Esophagus muscularis mucosa (tissue), 4 donors: ENCODE results near the gene CDHR4.

ENCODE experiments used
- CTCF ChIP-seq, 3 experiments: fragments of 200-600 bp in 2 of 3; fragments of 450-650 bp in 1 of 3; sonication (generic) in 2 of 3; IDR thresholded peaks; one replicate each; pipeline ENCODE4 v1.5.1; 2017 to 2019; ENCODE audit warnings: antibody characterized with exemption in 3 of 3, mild to moderate bottlenecking in 2 of 3, moderate library complexity in 1 of 3
- EP300 ChIP-seq: sonication (generic); formaldehyde crosslinking; IDR thresholded peaks from one replicate; pipeline ENCODE4 v1.6.1; 2017; ENCODE audit warnings: antibody characterized with exemption
- POLR2A ChIP-seq: fragments of 450-650 bp; IDR thresholded peaks from one replicate; pipeline ENCODE4 v1.6.1; 2017; ENCODE audit warnings: antibody characterized with exemption, moderate library complexity, mild to moderate bottlenecking, low read depth
- POLR2AphosphoS5 ChIP-seq, 2 donors: sonication (generic); formaldehyde crosslinking; IDR thresholded peaks; one replicate each; pipeline ENCODE4 v1.6.1; 2017; ENCODE audit warnings: antibody characterized with exemption in 2 of 2

GRCh38 chr3:49790626-49791411 lies 8.9 kb downstream of the CDHR4 start:
- no peak for TF ChIP-seq CTCF (IDR thresholded peaks at IDR 0.05)
- no peak for TF ChIP-seq EP300
- no peak for TF ChIP-seq POLR2AphosphoS5 (IDR thresholded peaks at IDR 0.05)
- TF ChIP-seq POLR2A = no peak
